ENCODE data around the gene RNF115. TPM values are rescaled to one million over a fixed set of nuclear protein-coding genes. Genes with fewer than 3 reads are reported as not detected.
"Not testable (repeated sequence)": the region's sequence is repeated elsewhere in the genome, so short reads cannot be mapped to it uniquely, and the experiment has no call there.

RNF115 gene
- total RNA-seq, 1 donor from 2014 or later, result 13.9 TPM

- Mint-ChIP-seq H3K36me3 (no peaks in the 10 kb centered on the region), H3K27me3 (ENCODE audit: low read depth) (no peaks in the 10 kb centered on the region), H3K27ac (no peak overlapping the region), H3K4me3 (no peak overlapping the region), H3K4me1 (no peaks in the 10 kb centered on the region), H3K9me3 (peaks cover 3% of the 10 kb centered on the region)
- TF ChIP-seq CTCF (IDR thresholded peaks at IDR 0.05; ENCODE audit: unreplicated experiment), result no peak
- DNase-seq (ENCODE audit: low spot score in 2 of 2, unreplicated experiment in 2 of 2), result no peak
Observed at GRCh38 chr1:145730900-145731299, 93.0 kb downstream of the RNF115 start.

- Mint-ChIP-seq H3K36me3 (no peaks in the 10 kb centered on the region), H3K9me3 (peaks cover 3% of the 10 kb centered on the region), H3K27ac (no peak overlapping the region), H3K27me3 (ENCODE audit: low read depth) (no peaks in the 10 kb centered on the region), H3K4me1 (no peaks in the 10 kb centered on the region), H3K4me3 (no peak overlapping the region)
- no peak for TF ChIP-seq CTCF (IDR thresholded peaks at IDR 0.05; ENCODE audit: unreplicated experiment)
- DNase-seq (ENCODE audit: low spot score in 2 of 2, unreplicated experiment in 2 of 2), result no peak
Observed at GRCh38 chr1:145730467-145730866, 93.4 kb downstream of the RNF115 start.

- no peaks in the 10 kb centered on the region for H3K36me3 Mint-ChIP-seq
- H3K4me1 Mint-ChIP-seq, result no peaks in the 10 kb centered on the region
- no peak for TF ChIP-seq CTCF (IDR thresholded peaks at IDR 0.05; ENCODE audit: unreplicated experiment)
- no peak for DNase-seq (ENCODE audit: low spot score in 2 of 2, unreplicated experiment in 2 of 2)
- no peak overlapping the region for H3K4me3 Mint-ChIP-seq
- no peak overlapping the region for H3K27ac Mint-ChIP-seq
- H3K27me3 Mint-ChIP-seq (ENCODE audit: low read depth), result no peaks in the 10 kb centered on the region
- peaks cover 3% of the 10 kb centered on the region for H3K9me3 Mint-ChIP-seq
Observed at GRCh38 chr1:145729666-145730436, 94.0 kb downstream of the RNF115 start.

GRCh38 chr1:145729196-145729595, 94.7 kb downstream of the RNF115 start:
- Mint-ChIP-seq H3K4me3 (no peak overlapping the region), H3K9me3 (peaks cover 3% of the 10 kb centered on the region), H3K27ac (no peak overlapping the region), H3K27me3 (ENCODE audit: low read depth) (no peaks in the 10 kb centered on the region), H3K4me1 (no peaks in the 10 kb centered on the region), H3K36me3 (no peaks in the 10 kb centered on the region)
- no peak for TF ChIP-seq CTCF (IDR thresholded peaks at IDR 0.05; ENCODE audit: unreplicated experiment)
- no peak for DNase-seq (ENCODE audit: low spot score in 2 of 2, unreplicated experiment in 2 of 2)

GRCh38 chr1:145726193-145726592, 97.7 kb downstream of the RNF115 start:
- not testable (repeated sequence) for H3K27me3 Mint-ChIP-seq (ENCODE audit: low read depth); H3K27ac Mint-ChIP-seq; DNase-seq (ENCODE audit: low spot score in 2 of 2, unreplicated experiment in 2 of 2); H3K9me3 Mint-ChIP-seq; H3K4me1 Mint-ChIP-seq; H3K36me3 Mint-ChIP-seq; H3K4me3 Mint-ChIP-seq

- peak; percentile 98 for TF ChIP-seq CTCF (IDR thresholded peaks at IDR 0.05; ENCODE audit: unreplicated experiment)
- peaks cover 11% of the 10 kb centered on the region for H3K4me1 Mint-ChIP-seq
- H3K27me3 Mint-ChIP-seq (ENCODE audit: low read depth), result peaks cover 13% of the 10 kb centered on the region
- H3K36me3 Mint-ChIP-seq, result no peaks in the 10 kb centered on the region
- peak; percentile 51 to 81 for DNase-seq (ENCODE audit: low spot score in 2 of 2, unreplicated experiment in 2 of 2)
- H3K27ac Mint-ChIP-seq, result no peak overlapping the region
- H3K9me3 Mint-ChIP-seq, result no peaks in the 10 kb centered on the region
- peak overlapping the region; percentile 55 for H3K4me3 Mint-ChIP-seq
Observed at GRCh38 chr1:145720878-145721671, 102.8 kb downstream of the RNF115 start.

All from mesothelial cell of epicardium (in vitro differentiated cells).